Prostate gland (tissue), 2 donors: ENCODE measurements around the gene ARHGAP26.

Experiments used
- POLR2A ChIP-seq: fragments of 450-650 bp; IDR thresholded peaks from one replicate; pipeline ENCODE4 v1.6.1; 2016; ENCODE audit warnings: antibody characterized with exemption, mild to moderate bottlenecking
- TF ChIP-seq, protein P1 (sequence below), 4 experiments: fragments of 200-600 bp in 2 of 4; fragments of 450-650 bp in 2 of 4; sonication (generic) in 2 of 4; IDR thresholded peaks; 1 replicate in 3 of 4; 2 replicates in 1 of 4; pipeline ENCODE4 v1.5.1; 2016 to 2019; ENCODE audit warnings: antibody characterized with exemption in 4 of 4, mild to moderate bottlenecking in 2 of 4, moderate library complexity in 2 of 4

DNA sequence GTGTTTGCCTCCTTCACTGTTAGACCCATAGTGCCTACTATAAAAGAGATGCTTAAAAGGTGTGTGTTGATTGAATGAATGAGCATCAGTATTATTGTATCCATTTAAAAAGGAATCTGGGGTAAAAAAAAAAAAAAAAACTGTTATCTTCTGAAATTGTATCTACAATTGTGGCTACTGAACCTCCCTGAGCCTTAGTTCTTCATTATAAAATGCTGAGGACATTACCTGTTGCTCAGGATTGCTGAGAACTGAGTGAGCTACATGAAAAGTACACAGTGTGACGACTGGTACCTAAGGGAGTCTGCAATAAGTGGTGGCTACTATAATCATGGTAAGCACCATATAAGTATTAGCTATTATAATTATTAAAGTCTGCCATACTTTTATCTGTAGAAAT lies 362.6 kb downstream of the ARHGAP26 start:
- TF ChIP-seq, protein P1, sequence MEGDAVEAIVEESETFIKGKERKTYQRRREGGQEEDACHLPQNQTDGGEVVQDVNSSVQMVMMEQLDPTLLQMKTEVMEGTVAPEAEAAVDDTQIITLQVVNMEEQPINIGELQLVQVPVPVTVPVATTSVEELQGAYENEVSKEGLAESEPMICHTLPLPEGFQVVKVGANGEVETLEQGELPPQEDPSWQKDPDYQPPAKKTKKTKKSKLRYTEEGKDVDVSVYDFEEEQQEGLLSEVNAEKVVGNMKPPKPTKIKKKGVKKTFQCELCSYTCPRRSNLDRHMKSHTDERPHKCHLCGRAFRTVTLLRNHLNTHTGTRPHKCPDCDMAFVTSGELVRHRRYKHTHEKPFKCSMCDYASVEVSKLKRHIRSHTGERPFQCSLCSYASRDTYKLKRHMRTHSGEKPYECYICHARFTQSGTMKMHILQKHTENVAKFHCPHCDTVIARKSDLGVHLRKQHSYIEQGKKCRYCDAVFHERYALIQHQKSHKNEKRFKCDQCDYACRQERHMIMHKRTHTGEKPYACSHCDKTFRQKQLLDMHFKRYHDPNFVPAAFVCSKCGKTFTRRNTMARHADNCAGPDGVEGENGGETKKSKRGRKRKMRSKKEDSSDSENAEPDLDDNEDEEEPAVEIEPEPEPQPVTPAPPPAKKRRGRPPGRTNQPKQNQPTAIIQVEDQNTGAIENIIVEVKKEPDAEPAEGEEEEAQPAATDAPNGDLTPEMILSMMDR (IDR thresholded peaks at IDR 0.05), result no peak
- no peak for TF ChIP-seq POLR2A
